Cardiac fibroblast (primary cell): ENCODE data around the gene SRSF6.

ENCODE experiments used
- DNase-seq, 2 donors: peaks; one replicate each; pipeline versions ENCODE4 v3.0.0 to v3.0.0-alpha.2; 2010; ENCODE audit warnings: low read depth in 2 of 2
- H3K4me3 ChIP-seq, 2 donors: replicated peaks in 1 of 2; 1 replicate in 1 of 2; 2 replicates in 1 of 2; pipeline ENCODE4 v1.5.1; 2011; ENCODE audit warnings: low read depth in 2 of 2, low read length in 2 of 2, mild to moderate bottlenecking in 2 of 2, moderate library complexity in 1 of 2
- CTCF ChIP-seq: IDR thresholded peaks from one replicate; pipeline ENCODE4 v1.5.1; 2011; ENCODE audit warnings: low read depth, mild to moderate bottlenecking, low read length, inconsistent platforms

Gene SRSF6

GRCh38 chr20:43460172-43460829 is 2.6 kb downstream of the SRSF6 start:
- DNase-seq, result no peak
- no peak for TF ChIP-seq CTCF
- H3K4me3 ChIP-seq, result no peak overlapping the region

GRCh38 chr20:43460830-43461200 is 3.1 kb downstream of the SRSF6 start:
- no peak overlapping the region for H3K4me3 ChIP-seq
- no peak for TF ChIP-seq CTCF
- DNase-seq, result no peak

GRCh38 chr20:43461894-43462659 is 4.4 kb downstream of the SRSF6 start:
- no peak for TF ChIP-seq CTCF
- no peak for DNase-seq
- H3K4me3 ChIP-seq, result no peak overlapping the region

DNA sequence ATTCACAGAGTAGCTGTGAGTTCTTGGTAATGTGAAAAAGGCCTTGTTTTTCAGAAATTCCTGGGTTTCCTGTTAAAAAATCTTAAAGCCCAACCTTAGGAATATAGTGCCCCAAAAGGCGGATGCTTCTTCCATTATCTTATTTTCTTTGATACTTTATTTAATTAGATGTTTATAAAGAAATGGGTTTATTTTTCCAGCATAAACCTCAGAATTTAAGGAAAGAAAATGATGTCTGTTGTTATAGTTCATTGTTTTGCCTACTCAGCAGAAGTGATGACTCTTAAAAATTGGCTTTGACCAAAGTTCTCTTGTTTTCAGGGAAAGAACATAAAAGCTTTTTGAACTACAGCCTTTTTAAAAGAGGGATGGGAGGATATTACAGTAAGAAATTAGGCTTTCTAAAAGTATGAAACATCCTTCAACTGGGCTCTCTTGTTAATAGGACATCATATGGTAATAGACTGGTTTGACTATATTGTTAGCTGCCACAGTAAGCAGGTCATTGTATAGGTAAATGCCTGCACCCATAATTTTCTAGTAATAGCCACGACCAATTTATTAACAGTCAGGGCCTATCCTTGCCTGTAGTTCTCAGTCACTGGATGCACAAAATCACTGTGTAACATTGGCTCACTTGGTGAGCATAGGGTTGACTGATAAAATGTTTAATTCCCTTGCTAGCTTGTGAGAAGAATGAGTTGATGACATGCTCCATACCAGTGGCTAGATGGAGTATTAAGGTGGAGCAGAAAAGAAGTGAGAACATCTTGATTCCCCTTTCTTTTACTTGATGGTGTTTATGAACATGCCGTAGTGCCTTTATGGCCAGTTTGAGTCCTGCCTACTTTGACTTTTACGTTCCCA is 5.2 kb downstream of the SRSF6 start:
- no peak for TF ChIP-seq CTCF
- no peak overlapping the region for H3K4me3 ChIP-seq
- no peak for DNase-seq

- no peak for TF ChIP-seq CTCF
- H3K4me3 ChIP-seq, result no peak overlapping the region
- DNase-seq, result no peak
Observed at GRCh38 chr20:43463527-43464218, 6.0 kb downstream of the SRSF6 start.

DNA sequence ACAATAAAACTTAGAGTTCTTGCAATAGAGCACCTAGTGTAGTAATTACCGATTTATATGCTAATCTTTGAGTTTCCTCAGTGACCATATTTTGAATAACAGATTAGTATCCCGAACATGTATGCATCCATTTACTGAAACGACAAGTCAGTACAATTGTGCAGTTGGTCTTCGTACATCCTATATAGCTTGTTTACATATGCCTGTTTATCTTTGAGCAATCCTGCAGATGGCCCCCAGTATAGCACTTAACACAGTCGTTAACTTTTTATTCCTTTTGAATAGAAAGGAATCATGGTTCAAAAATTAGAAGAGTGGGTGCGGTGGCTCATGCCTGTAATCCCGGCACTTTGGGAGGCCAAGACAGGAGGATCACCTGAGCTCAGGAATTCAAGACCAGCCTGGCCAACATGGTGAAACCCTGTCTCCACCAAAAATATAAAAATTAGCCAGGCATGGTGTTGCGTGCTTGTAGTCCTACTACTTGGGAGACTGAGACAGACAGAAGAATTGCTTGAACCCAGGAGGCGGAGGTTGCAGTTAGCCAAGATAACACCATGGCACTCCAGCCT is 6.6 kb downstream of the SRSF6 start:
- no peak for TF ChIP-seq CTCF
- H3K4me3 ChIP-seq, result no peak overlapping the region

More for the DNA sequence above, 6.6 kb downstream of the SRSF6 start:
- DNase-seq, result no peak
